ENCODE measurements around the gene SELPLG. TPM values are rescaled to one million over a fixed set of nuclear protein-coding genes. Genes with fewer than 3 reads are reported as not detected.

The SELPLG gene
- total and polyA plus RNA-seq, 4 donors: 2.1 to 9.6 (median 4.8) TPM

DNA sequence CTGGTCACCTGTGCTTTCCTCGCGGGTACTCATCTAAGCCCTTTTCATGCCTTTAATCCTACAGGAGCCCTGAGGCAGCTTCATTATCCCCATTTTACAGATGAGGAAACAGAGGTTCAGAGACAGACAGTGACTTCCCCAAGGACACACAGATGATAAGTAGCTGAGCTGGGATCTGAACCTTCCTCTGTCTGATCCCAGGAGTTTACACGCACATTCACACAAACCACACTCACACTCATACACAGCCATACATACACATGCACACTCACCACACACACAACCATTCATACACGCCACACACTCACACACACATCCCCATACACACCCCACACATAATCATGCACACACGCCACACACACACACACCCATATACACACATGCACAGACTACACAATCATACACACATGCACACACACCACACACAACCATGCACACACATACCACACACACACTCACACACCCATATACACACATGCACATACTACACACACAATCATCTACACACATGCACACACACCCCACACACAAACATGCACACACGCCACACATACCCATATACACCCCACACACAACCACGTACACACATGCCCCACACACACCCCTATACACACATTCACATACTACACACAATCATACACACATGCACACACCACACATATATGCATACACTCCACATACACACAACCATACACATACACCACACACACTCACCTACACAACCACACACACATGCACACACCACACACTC lies 38.6 kb downstream of the SELPLG start:
- H3K27me3 ChIP-seq (ENCODE audit: control insufficient read depth in 4 of 4, insufficient read depth in 4 of 4, low read length in 3 of 4): no peaks in the 10 kb centered on the region
- no peaks in the 10 kb centered on the region for H3K9me3 ChIP-seq (ENCODE audit: control insufficient read depth in 4 of 4, low read length in 3 of 4)
- no peak overlapping the region for H3K4me3 ChIP-seq (ENCODE audit: low read depth in 1 of 3, low read length in 3 of 3)
- H3K27ac ChIP-seq (ENCODE audit: low read depth in 1 of 2, low read length in 2 of 2): no peak overlapping the region
- DNase-seq (ENCODE audit: low spot score): no peak
- H3K9ac ChIP-seq (ENCODE audit: low read depth in 1 of 2, low read length in 2 of 2): no peak overlapping the region
- TF ChIP-seq HNF4G (IDR thresholded peaks at IDR 0.05) (no peak), SP1 (IDR thresholded peaks at IDR 0.05) (no peak), GABPA (IDR thresholded peaks at IDR 0.05 in 1 of 2, conservative IDR thresholded peaks at IDR 0.05 in 1 of 2) (no peak), FOXA1 (IDR thresholded peaks at IDR 0.05) (no peak), NR2F2 (IDR thresholded peaks at IDR 0.05) (no peak), FOXA2 (IDR thresholded peaks at IDR 0.05) (no peak), JUND (IDR thresholded peaks at IDR 0.05) (no peak), HNF4A (conservative IDR thresholded peaks at IDR 0.05) (no peak), YY1 (IDR thresholded peaks at IDR 0.05) (no peak), RXRA (IDR thresholded peaks at IDR 0.05) (no peak), RAD21 (IDR thresholded peaks at IDR 0.05) (no peak), TAF1 (conservative IDR thresholded peaks at IDR 0.05) (no peak), EGR1 (IDR thresholded peaks at IDR 0.05; ENCODE audit: low read depth in 2 of 2) (no peak)
- TF ChIP-seq, protein P1, sequence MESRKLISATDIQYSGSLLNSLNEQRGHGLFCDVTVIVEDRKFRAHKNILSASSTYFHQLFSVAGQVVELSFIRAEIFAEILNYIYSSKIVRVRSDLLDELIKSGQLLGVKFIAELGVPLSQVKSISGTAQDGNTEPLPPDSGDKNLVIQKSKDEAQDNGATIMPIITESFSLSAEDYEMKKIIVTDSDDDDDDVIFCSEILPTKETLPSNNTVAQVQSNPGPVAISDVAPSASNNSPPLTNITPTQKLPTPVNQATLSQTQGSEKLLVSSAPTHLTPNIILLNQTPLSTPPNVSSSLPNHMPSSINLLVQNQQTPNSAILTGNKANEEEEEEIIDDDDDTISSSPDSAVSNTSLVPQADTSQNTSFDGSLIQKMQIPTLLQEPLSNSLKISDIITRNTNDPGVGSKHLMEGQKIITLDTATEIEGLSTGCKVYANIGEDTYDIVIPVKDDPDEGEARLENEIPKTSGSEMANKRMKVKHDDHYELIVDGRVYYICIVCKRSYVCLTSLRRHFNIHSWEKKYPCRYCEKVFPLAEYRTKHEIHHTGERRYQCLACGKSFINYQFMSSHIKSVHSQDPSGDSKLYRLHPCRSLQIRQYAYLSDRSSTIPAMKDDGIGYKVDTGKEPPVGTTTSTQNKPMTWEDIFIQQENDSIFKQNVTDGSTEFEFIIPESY (IDR thresholded peaks at IDR 0.05): no peak
- TF ChIP-seq, protein P2, sequence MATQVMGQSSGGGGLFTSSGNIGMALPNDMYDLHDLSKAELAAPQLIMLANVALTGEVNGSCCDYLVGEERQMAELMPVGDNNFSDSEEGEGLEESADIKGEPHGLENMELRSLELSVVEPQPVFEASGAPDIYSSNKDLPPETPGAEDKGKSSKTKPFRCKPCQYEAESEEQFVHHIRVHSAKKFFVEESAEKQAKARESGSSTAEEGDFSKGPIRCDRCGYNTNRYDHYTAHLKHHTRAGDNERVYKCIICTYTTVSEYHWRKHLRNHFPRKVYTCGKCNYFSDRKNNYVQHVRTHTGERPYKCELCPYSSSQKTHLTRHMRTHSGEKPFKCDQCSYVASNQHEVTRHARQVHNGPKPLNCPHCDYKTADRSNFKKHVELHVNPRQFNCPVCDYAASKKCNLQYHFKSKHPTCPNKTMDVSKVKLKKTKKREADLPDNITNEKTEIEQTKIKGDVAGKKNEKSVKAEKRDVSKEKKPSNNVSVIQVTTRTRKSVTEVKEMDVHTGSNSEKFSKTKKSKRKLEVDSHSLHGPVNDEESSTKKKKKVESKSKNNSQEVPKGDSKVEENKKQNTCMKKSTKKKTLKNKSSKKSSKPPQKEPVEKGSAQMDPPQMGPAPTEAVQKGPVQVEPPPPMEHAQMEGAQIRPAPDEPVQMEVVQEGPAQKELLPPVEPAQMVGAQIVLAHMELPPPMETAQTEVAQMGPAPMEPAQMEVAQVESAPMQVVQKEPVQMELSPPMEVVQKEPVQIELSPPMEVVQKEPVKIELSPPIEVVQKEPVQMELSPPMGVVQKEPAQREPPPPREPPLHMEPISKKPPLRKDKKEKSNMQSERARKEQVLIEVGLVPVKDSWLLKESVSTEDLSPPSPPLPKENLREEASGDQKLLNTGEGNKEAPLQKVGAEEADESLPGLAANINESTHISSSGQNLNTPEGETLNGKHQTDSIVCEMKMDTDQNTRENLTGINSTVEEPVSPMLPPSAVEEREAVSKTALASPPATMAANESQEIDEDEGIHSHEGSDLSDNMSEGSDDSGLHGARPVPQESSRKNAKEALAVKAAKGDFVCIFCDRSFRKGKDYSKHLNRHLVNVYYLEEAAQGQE (IDR thresholded peaks at IDR 0.05): no peak
- TF ChIP-seq, protein P3, sequence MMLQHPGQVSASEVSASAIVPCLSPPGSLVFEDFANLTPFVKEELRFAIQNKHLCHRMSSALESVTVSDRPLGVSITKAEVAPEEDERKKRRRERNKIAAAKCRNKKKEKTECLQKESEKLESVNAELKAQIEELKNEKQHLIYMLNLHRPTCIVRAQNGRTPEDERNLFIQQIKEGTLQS (IDR thresholded peaks at IDR 0.05): no peak
- TF ChIP-seq, protein P4, sequence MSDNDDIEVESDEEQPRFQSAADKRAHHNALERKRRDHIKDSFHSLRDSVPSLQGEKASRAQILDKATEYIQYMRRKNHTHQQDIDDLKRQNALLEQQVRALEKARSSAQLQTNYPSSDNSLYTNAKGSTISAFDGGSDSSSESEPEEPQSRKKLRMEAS (IDR thresholded peaks at IDR 0.05): no peak
- TF ChIP-seq, protein P5, sequence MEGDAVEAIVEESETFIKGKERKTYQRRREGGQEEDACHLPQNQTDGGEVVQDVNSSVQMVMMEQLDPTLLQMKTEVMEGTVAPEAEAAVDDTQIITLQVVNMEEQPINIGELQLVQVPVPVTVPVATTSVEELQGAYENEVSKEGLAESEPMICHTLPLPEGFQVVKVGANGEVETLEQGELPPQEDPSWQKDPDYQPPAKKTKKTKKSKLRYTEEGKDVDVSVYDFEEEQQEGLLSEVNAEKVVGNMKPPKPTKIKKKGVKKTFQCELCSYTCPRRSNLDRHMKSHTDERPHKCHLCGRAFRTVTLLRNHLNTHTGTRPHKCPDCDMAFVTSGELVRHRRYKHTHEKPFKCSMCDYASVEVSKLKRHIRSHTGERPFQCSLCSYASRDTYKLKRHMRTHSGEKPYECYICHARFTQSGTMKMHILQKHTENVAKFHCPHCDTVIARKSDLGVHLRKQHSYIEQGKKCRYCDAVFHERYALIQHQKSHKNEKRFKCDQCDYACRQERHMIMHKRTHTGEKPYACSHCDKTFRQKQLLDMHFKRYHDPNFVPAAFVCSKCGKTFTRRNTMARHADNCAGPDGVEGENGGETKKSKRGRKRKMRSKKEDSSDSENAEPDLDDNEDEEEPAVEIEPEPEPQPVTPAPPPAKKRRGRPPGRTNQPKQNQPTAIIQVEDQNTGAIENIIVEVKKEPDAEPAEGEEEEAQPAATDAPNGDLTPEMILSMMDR (IDR thresholded peaks at IDR 0.05; ENCODE audit: low read depth, low read length, missing input control): no peak
- H3K36me3 ChIP-seq (ENCODE audit: control insufficient read depth in 4 of 4, insufficient read depth in 3 of 4, low read depth in 1 of 4, low read length in 3 of 4): no peaks in the 10 kb centered on the region
- H3K4me1 ChIP-seq (ENCODE audit: control insufficient read depth in 4 of 4, insufficient read depth in 4 of 4, low read length in 3 of 4): no peaks in the 10 kb centered on the region
- WGBS: 98% methylated on average over 7 of the region's 7 CpGs

Measured in liver (tissue), 9 donors.